ENCODE data around the gene PROSER2. TPM values are rescaled to one million over a fixed set of nuclear protein-coding genes. Genes with fewer than 3 reads are reported as not detected.

Gene PROSER2
- total RNA-seq, 4 donors from 2014 or later: 2.3 to 10.7 (median 3.7) TPM

GRCh38 chr10:11882646-11883375, 59.7 kb downstream of the PROSER2 start:
- no peak overlapping the region for H3K4me3 ChIP-seq
- no peaks in the 10 kb centered on the region for H3K9me3 ChIP-seq
- no peak for TF ChIP-seq POLR2A (IDR thresholded peaks at IDR 0.05)
- TF ChIP-seq, protein P1, sequence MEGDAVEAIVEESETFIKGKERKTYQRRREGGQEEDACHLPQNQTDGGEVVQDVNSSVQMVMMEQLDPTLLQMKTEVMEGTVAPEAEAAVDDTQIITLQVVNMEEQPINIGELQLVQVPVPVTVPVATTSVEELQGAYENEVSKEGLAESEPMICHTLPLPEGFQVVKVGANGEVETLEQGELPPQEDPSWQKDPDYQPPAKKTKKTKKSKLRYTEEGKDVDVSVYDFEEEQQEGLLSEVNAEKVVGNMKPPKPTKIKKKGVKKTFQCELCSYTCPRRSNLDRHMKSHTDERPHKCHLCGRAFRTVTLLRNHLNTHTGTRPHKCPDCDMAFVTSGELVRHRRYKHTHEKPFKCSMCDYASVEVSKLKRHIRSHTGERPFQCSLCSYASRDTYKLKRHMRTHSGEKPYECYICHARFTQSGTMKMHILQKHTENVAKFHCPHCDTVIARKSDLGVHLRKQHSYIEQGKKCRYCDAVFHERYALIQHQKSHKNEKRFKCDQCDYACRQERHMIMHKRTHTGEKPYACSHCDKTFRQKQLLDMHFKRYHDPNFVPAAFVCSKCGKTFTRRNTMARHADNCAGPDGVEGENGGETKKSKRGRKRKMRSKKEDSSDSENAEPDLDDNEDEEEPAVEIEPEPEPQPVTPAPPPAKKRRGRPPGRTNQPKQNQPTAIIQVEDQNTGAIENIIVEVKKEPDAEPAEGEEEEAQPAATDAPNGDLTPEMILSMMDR (IDR thresholded peaks at IDR 0.05): no peak
- H3K4me1 ChIP-seq: no peaks in the 10 kb centered on the region
- peak in 1 of 3 donors; percentile 42 for DNase-seq
- H3K36me3 ChIP-seq: no peaks in the 10 kb centered on the region
- H3K27ac ChIP-seq: peak overlapping the region in 1 of 4 donors; percentile 48
- H3K27me3 ChIP-seq: no peaks in the 10 kb centered on the region

DNA sequence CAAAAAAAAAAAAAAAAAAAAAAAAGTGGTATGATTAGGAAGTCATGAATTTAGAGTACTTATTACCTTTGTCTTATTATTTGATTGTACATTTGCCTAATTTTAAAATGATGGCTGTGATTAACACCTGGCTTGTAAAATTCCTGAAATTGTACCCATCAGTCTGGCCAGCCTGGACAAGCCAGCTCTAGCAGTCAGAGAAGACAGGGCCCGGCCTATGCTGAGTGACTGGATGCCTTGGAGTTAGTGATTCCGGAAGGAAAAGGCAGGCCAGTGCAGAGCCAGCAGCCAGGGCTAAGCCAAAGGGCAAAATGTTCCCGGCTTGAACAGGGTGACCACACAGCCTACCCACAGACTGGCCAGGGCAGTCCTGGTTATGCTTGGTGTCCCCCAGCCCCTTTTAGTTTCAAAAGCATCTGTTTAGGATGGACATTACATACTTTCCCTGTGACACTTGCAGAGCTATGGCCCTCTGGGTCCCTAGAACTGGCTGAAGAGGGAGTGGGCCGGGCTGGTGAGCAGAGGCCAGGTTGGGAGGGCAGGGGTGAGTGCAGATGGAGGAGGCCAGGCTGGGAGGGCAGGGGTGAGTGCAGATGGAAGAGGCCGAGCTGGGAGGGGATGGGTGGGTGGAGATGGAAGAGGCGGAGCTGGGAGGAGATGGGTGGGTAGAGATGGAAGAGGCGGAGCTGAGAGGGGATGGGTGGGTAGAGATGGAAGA, 61.7 kb downstream of the PROSER2 start:
- TF ChIP-seq, protein P1 (IDR thresholded peaks at IDR 0.05): no peak
- no peak for TF ChIP-seq POLR2A (IDR thresholded peaks at IDR 0.05)
- DNase-seq: no peak

GRCh38 chr10:11885437-11886137, 62.4 kb downstream of the PROSER2 start:
- no peak for DNase-seq
- H3K36me3 ChIP-seq: no peaks in the 10 kb centered on the region
- no peak overlapping the region for H3K27ac ChIP-seq
- H3K9me3 ChIP-seq: no peaks in the 10 kb centered on the region
- H3K27me3 ChIP-seq: no peaks in the 10 kb centered on the region
- H3K4me3 ChIP-seq: no peak overlapping the region
- TF ChIP-seq POLR2A (IDR thresholded peaks at IDR 0.05): no peak
- TF ChIP-seq, protein P1 (IDR thresholded peaks at IDR 0.05): no peak
- H3K4me1 ChIP-seq: no peaks in the 10 kb centered on the region

More for the DNA sequence above, 61.7 kb downstream of the PROSER2 start:
- H3K9me3 ChIP-seq: no peaks in the 10 kb centered on the region
- H3K36me3 ChIP-seq: no peaks in the 10 kb centered on the region
- no peaks in the 10 kb centered on the region for H3K27me3 ChIP-seq
- no peaks in the 10 kb centered on the region for H3K4me1 ChIP-seq
- no peak overlapping the region for H3K4me3 ChIP-seq
- no peak overlapping the region for H3K27ac ChIP-seq

GRCh38 chr10:11886138-11886474, 63.0 kb downstream of the PROSER2 start:
- H3K4me3 ChIP-seq: no peak overlapping the region
- H3K9me3 ChIP-seq: no peaks in the 10 kb centered on the region
- no peak for DNase-seq
- no peaks in the 10 kb centered on the region for H3K36me3 ChIP-seq
- no peak overlapping the region for H3K27ac ChIP-seq
- no peaks in the 10 kb centered on the region for H3K27me3 ChIP-seq
- TF ChIP-seq POLR2A (IDR thresholded peaks at IDR 0.05): no peak
- TF ChIP-seq, protein P1 (IDR thresholded peaks at IDR 0.05): no peak
- no peaks in the 10 kb centered on the region for H3K4me1 ChIP-seq

- H3K27ac ChIP-seq: no peak overlapping the region
- no peaks in the 10 kb centered on the region for H3K27me3 ChIP-seq
- no peak for DNase-seq
- no peaks in the 10 kb centered on the region for H3K9me3 ChIP-seq
- no peaks in the 10 kb centered on the region for H3K4me1 ChIP-seq
- TF ChIP-seq, protein P1 (IDR thresholded peaks at IDR 0.05): no peak
- no peak for TF ChIP-seq POLR2A (IDR thresholded peaks at IDR 0.05)
- no peaks in the 10 kb centered on the region for H3K36me3 ChIP-seq
- no peak overlapping the region for H3K4me3 ChIP-seq
Observed at GRCh38 chr10:11886851-11887250, 63.7 kb downstream of the PROSER2 start.

Measured in Peyer's patch (tissue), 4 donors.